ENCODE results near the gene HDGF. TPM values are rescaled to one million over a fixed set of nuclear protein-coding genes. Genes with fewer than 3 reads are reported as not detected.
"Not testable (repeated sequence)": the region's sequence is repeated elsewhere in the genome, so short reads cannot be mapped to it uniquely, and the experiment has no call there.

The HDGF gene
- total RNA-seq, 2 donors from 2014 or later = 208 to 308 TPM

DNA sequence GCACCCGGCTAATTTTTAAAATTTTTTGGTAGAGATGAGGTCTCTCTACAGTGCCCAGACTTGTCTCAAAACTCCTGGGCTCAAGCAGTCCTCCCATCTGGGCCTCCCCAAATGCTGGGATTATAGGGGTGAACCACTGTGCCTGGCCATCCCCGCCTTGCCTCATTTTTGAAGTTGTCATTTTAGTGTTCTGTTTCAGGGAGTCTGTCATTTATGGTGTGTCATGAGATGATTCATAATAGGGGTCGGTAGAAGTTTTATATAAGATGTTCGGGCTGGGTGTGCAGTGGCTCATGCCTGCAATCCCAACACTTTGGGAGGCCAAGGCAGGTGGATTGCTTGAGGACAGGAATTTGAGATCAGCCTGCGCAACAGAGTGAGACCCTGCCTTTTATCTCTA lies 24.3 kb upstream of the HDGF start:
- H3K36me3 Mint-ChIP-seq = peaks cover 8% of the 10 kb centered on the region
- H3K4me3 Mint-ChIP-seq = no peak overlapping the region
- H3K4me1 Mint-ChIP-seq (ENCODE audit: low read depth in 2 of 2) = peaks cover 38 to 50% of the 10 kb centered on the region in 2 donors
- no peaks in the 10 kb centered on the region for H3K9me3 Mint-ChIP-seq
- ATAC-seq = no peak
- no peak for DNase-seq (ENCODE audit: low spot score)
- no peaks in the 10 kb centered on the region for H3K27me3 Mint-ChIP-seq
- peak overlapping the region in 1 of 2 donors; percentile 64 for H3K27ac Mint-ChIP-seq

DNA sequence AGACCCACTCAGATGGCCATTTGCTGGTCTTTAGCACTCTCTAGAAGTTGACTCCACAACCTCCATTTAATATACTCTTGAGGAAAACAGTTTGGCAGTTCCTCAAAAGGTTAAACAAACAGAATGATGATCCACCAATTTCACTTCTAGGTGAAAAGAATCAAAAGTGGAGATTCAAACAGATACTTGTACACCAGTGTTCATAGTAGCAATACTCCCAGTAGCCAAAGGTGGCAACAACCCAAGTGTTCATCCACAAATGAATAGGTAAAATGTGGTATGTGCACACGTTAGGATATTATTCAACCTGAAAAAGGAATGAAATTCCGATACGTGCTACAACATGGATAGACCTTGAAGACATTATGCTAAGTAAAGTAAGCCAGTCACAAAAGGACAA lies 22.1 kb upstream of the HDGF start:
- Mint-ChIP-seq H3K27ac (peak overlapping the region; percentile 6 to 34), H3K36me3 (peaks cover 14% of the 10 kb centered on the region), H3K4me1 (ENCODE audit: low read depth in 2 of 2) (peaks cover 55 to 67% of the 10 kb centered on the region in 2 donors), H3K9me3 (no peaks in the 10 kb centered on the region), H3K4me3 (no peak overlapping the region), H3K27me3 (no peaks in the 10 kb centered on the region)
- no peak for ATAC-seq
- DNase-seq (ENCODE audit: low spot score) = no peak

- H3K27ac Mint-ChIP-seq = peak overlapping the region; percentile 6 to 34
- no peaks in the 10 kb centered on the region for H3K27me3 Mint-ChIP-seq
- H3K4me3 Mint-ChIP-seq = no peak overlapping the region
- ATAC-seq (no peak), DNase-seq (ENCODE audit: low spot score) (no peak)
- peaks cover 53 to 67% of the 10 kb centered on the region in 2 donors for H3K4me1 Mint-ChIP-seq (ENCODE audit: low read depth in 2 of 2)
- H3K9me3 Mint-ChIP-seq = no peaks in the 10 kb centered on the region
- H3K36me3 Mint-ChIP-seq = peaks cover 16% of the 10 kb centered on the region
Observed at GRCh38 chr1:156772728-156773497, 21.4 kb upstream of the HDGF start.

DNA sequence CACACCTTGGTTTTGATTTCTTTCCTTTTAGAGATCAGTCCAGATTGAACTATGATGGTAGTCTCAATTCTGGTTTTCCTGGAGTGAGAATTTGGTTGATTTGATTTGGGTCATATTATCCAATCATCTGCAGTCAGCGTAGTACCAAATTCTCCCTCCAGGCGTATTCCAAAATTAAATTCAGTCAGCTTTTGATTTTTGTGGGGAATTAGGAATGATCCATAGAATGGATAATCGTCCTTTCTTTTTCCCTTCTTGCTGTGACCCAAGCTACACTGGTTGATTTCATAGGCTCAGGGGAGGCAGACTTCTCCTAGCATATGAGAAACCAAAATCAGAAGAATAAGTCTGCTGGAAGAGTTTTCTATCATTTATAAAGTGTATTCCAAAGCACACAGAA lies 20.7 kb upstream of the HDGF start:
- H3K4me1 Mint-ChIP-seq (ENCODE audit: low read depth in 2 of 2) = peaks cover 48 to 61% of the 10 kb centered on the region in 2 donors
- no peaks in the 10 kb centered on the region for H3K9me3 Mint-ChIP-seq

DNA sequence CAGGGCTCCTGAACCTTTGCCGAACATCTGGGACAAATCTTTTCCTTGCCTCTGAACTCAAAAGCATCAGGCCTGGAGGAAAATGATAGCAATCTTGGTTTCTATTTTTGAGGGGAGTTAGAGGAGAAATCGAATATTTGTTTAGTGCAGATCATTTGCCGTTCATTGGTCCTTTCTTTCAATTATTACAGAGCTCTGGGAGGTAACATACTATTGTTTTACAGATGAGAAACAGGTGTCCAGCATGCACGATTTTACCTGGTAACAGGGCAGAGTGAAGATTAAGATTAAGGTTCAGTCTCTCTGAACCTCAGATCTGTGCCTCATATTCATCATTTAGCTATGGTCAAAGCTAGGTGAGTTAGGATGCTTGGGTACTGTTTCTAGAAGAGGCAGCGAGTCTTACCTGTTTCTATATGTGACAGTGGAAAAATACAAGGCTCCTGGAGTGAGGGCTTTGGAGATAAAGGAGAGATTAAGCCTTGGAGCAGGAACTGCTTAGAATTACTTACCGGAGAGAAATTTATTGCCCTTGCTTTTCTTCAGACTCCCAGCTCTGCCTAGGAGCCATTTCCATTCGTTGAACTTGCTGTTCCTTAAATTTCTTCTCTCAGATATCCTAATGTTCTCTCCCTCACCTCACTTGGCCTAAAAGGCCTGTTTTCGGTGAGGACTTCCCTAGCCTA lies 17.3 kb upstream of the HDGF start:
- no peaks in the 10 kb centered on the region for H3K27me3 Mint-ChIP-seq
- ATAC-seq (no peak), DNase-seq (ENCODE audit: low spot score) (no peak)
- no peaks in the 10 kb centered on the region for H3K9me3 Mint-ChIP-seq
- H3K4me3 Mint-ChIP-seq = no peak overlapping the region
- H3K4me1 Mint-ChIP-seq (ENCODE audit: low read depth in 2 of 2) = peaks cover 43 to 47% of the 10 kb centered on the region in 2 donors
- no peak overlapping the region for H3K27ac Mint-ChIP-seq
- H3K36me3 Mint-ChIP-seq = peaks cover 16% of the 10 kb centered on the region

More for the DNA sequence above, 20.7 kb upstream of the HDGF start:
- peak overlapping the region; percentile 6 to 34 for H3K27ac Mint-ChIP-seq
- H3K27me3 Mint-ChIP-seq = no peaks in the 10 kb centered on the region
- peaks cover 16% of the 10 kb centered on the region for H3K36me3 Mint-ChIP-seq
- ATAC-seq (no peak), DNase-seq (ENCODE audit: low spot score) (no peak)
- H3K4me3 Mint-ChIP-seq = no peak overlapping the region

DNA sequence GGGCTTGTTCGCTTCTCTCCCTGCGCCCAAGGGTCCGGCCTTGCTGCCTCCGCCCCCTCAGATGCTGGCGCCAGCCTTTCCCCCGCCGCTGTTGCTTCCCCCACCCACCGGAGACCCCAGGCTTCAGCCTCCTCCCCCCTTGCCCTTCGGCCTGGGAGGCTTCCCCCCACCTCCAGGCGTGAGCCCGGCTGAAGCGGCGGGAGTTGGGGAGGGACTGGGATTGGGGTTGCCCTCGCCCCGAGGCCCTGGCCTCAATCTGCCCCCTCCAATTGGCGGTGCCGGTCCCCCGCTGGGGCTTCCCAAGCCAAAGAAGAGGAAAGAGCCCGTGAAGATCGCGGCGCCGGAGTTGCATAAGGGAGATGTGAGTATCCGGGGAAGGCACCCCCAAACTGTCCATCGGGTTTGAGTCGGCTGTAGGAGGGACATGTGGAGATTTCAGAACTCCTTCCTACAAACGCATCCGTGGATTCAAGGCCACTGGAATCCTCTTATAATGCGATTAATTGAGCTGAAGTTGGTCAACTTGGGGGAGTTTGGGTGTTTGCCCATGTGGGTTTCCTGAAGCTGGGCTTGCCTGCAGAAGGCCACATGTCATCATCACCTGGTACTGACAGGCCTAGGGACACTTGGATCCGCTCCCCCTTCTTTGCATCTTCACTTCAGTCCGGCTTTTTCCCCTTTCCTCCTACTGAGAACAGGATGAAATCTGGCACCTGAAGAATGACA lies 16.6 kb upstream of the HDGF start:
- no peaks in the 10 kb centered on the region for H3K27me3 Mint-ChIP-seq
- H3K36me3 Mint-ChIP-seq = peaks cover 16% of the 10 kb centered on the region
- H3K4me1 Mint-ChIP-seq (ENCODE audit: low read depth in 2 of 2) = peaks cover 36 to 39% of the 10 kb centered on the region in 2 donors
- H3K4me3 Mint-ChIP-seq = no peak overlapping the region
- DNase-seq (ENCODE audit: low spot score) (peak; percentile 78), ATAC-seq (peak; percentile 2 to 47)
- H3K27ac Mint-ChIP-seq = no peak overlapping the region
- no peaks in the 10 kb centered on the region for H3K9me3 Mint-ChIP-seq

GRCh38 chr1:156767101-156767878 lies 15.8 kb upstream of the HDGF start, which contains the start of gene PRCC:
TSS of gene PRCC (plus strand) at chr1:156767535. CDS start at chr1:156767772, 237 bp downstream.
- peaks cover 16% of the 10 kb centered on the region for H3K36me3 Mint-ChIP-seq
- no peaks in the 10 kb centered on the region for H3K27me3 Mint-ChIP-seq
- no peak within 1 kb of the TSS for H3K4me3 Mint-ChIP-seq
- H3K4me1 Mint-ChIP-seq (ENCODE audit: low read depth in 2 of 2) = peaks cover 29 to 34% of the 10 kb centered on the region in 2 donors
- H3K9me3 Mint-ChIP-seq = no peaks in the 10 kb centered on the region
- H3K27ac Mint-ChIP-seq = no peak within 1 kb of the TSS
- peak; percentile 98 for DNase-seq (ENCODE audit: low spot score)
- ATAC-seq = peak; percentile 96 to 97

DNA sequence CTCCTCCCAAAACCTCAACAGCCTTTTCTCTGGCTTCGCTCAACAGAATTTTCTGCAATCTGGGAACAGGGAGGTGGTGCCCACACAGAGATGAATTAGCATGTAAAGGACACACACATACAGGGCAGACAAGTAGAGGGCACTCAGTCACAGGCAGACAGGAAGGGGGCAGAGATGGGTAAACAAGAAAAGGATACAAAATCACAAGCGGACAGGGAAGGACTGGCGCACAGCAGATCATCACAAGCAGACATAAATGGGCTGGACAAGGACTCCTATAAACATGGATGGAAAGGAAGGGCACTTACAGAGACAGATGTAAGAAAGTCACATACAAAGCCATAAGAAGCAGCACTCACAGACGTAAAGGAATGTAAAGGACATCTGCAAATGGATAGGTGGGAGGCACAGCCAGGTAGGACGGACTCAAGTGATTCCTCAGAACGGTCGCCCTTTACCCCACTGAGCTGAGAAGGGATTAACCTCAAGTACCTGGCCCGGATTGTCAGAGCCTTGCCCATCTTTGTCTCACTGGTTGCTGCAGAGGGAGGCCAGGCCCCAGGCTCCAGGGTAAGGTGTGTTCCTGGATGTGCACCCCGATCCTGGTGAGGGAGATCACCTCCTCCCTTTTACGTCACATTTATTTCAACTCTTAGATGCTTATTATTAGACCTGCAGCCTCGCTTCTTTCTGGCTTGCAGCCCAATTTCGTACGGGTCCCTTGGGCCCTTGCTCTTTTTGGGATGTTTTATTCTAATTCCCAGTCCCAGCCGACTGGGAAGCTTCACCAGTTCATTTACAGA lies 15.0 kb upstream of the HDGF start:
- DNase-seq (ENCODE audit: low spot score) (no peak), ATAC-seq (no peak)
- Mint-ChIP-seq H3K36me3 (peaks cover 16% of the 10 kb centered on the region), H3K27me3 (no peaks in the 10 kb centered on the region), H3K9me3 (no peaks in the 10 kb centered on the region), H3K4me3 (no peak overlapping the region), H3K27ac (no peak overlapping the region), H3K4me1 (ENCODE audit: low read depth in 2 of 2) (peaks cover 29 to 34% of the 10 kb centered on the region in 2 donors)

- Mint-ChIP-seq H3K9me3 (no peaks in the 10 kb centered on the region), H3K36me3 (peaks cover 8% of the 10 kb centered on the region), H3K4me3 (no peak overlapping the region), H3K27me3 (no peaks in the 10 kb centered on the region), H3K4me1 (ENCODE audit: low read depth in 2 of 2) (peaks cover 21 to 26% of the 10 kb centered on the region in 2 donors), H3K27ac (no peak overlapping the region)
- DNase-seq (ENCODE audit: low spot score) = no peak
- ATAC-seq = no peak
Observed at GRCh38 chr1:156765666-156766065, 14.2 kb upstream of the HDGF start.

DNA sequence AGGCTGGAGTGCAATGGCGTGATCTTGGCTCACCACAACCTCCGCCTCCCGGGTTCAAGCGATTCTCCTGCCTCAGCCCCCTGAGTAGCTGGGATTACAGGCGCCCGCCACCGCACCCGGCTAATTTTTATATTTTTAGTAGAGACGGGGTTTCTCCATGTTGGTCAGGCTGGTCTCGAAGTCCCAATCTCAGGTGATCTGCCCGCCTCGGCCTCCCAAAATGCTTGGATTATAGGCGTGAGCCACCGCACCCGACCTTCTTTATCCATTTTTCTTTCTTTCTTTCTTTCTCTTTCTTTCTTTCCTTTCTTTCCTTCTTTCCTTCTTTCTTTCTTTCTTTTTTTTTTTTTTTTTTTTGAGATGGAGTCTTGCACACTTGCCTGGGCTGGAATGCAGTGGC lies 13.7 kb upstream of the HDGF start:
- not testable (repeated sequence) for H3K27me3 Mint-ChIP-seq; DNase-seq (ENCODE audit: low spot score); H3K36me3 Mint-ChIP-seq; H3K4me3 Mint-ChIP-seq; ATAC-seq; H3K9me3 Mint-ChIP-seq; H3K27ac Mint-ChIP-seq
- H3K4me1 Mint-ChIP-seq (ENCODE audit: low read depth in 2 of 2) = peaks cover 18 to 22% of the 10 kb centered on the region in 2 donors

- Mint-ChIP-seq H3K4me1 (ENCODE audit: low read depth in 2 of 2) (no peaks in the 10 kb centered on the region), H3K27ac (peak overlapping the region in 1 of 2 donors; percentile 48), H3K27me3 (no peaks in the 10 kb centered on the region), H3K9me3 (no peaks in the 10 kb centered on the region), H3K4me3 (no peak overlapping the region), H3K36me3 (no peaks in the 10 kb centered on the region)
- ATAC-seq (no peak), DNase-seq (ENCODE audit: low spot score) (no peak)
Observed at GRCh38 chr1:156760796-156761104, 9.3 kb upstream of the HDGF start.

DNA sequence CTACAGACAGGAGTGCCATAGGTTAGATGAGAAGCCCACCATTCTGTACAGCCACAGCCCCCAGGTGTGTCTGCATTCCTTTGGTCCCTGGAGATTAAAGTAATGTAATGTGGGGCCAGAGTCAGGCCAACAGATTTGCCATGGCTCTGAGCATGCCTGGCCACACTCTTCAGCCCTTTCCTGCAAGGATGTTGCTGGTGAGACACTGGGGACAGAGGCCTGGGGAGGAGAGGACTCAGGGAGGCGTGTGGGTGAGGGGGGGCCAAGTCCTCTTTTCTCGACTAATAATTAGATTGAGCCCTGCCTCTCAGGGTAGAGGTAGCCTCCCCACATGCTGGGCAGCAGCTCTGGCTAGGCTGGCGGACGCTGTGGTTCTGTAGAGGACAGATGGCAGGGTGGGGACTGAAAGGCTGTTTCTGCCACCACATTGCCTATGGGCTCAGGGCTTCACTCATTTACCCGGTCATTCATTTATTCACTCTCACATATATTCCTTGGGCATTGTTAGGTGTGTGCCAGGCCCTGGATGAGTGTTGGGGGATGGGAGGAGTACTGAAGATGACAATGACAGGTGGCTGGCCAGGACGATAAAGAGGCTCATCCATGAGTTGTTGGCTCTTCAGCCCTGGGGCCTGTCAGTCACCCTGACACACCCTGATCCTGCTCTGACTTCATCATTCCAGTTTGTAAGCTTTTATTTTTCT lies 8.8 kb upstream of the HDGF start:
- H3K27me3 Mint-ChIP-seq = no peaks in the 10 kb centered on the region
- no peak for ATAC-seq
- DNase-seq (ENCODE audit: low spot score) = no peak
- no peaks in the 10 kb centered on the region for H3K36me3 Mint-ChIP-seq
- no peaks in the 10 kb centered on the region for H3K9me3 Mint-ChIP-seq
- H3K4me1 Mint-ChIP-seq (ENCODE audit: low read depth in 2 of 2) = no peaks in the 10 kb centered on the region
- H3K4me3 Mint-ChIP-seq = no peak overlapping the region
- H3K27ac Mint-ChIP-seq = peak overlapping the region in 1 of 2 donors; percentile 48

Data from natural killer cell treated with Interleukin-12 subunit alpha and Interleukin-12 subunit beta and Interleukin-15 and Interleukin-18, amount 100 ng/mL, for 72 hours (primary cell).